ENCODE data around the gene GPR157.
"Not testable (repeated sequence)": the region's sequence is repeated elsewhere in the genome, so short reads cannot be mapped to it uniquely, and the experiment has no call there.

Gene GPR157

DNA sequence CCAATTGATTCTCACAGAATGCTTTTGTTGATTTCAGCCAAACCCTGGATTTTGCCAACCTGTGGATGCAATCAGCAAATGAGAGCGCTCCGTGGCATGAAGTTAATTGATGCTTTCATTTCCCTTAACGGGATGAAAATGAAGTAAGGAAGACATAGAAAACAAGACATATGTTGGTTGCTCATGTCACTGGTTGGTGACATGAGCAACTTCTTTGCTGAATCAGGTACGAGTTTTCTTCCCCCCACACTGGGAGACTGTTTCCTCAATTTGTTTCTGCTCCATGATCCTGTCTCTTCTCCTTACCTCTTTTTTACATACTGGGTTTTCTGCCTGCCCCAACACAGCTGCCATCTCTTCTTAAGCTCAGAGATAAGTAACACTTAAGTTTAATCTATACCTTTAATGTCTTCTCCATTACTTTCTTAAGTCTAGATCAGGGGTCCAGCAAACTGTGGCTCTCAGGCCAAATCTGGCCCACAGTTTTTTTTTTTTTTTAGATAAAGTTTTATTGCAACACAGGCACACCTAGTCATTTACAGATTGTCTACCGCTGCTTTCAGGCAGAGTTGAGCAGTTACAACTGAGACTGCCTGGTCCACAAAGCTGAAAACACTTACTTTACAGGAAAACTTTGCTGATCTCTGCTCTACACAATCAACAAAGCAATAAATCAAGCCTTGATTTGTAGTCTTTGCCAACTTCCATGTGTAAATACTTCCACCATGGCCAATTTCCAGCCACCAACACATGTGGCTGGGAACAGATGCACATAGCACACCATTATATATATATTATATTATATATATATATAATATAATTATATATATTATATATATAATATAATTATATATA is 13.3 kb downstream of the GPR157 start:
- DNase-seq: no peak

DNA sequence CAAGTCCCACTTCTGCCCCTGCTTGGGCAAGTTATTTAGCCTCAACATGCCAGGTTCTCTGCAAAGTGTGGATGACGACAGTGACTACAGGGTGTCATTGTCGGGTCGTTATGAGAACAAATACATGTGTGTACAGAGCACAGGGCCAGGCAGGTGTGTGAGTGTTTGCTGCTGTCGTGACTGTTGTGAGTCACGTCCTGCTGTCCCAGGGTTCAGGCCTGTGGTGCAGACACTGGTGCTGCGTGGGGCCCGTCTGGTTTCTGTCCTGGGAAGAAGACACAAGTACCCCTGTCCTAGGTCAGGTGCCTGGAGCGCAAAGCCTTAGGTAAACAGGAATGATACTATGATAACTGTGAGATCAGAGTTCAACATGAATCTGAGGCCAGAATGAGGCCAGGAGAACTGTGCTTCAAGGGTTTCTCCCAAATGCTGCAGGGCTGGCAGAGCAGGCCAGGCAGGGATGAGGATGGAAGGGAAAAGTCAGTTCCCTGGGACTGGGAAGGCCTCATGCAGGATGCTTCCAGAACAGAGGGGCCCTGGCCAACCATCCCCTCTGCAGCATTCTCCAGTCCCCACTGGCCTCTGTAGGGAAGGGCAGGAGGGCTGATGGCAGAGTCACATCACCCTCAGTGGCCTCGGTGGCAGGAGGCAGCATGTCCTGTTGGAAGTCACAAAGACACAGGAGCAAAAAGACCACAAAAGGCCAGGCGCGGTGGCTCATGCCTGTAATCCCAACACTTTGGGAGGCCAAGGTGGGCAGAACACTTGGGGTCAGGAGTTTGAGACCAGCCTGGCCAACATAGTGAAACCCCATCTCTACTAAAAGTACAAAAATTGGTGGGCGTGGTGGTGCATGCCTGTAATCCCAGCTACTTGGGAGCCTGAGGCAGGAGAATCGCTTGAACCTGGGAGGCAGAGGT is 15.7 kb downstream of the GPR157 start:
- DNase-seq: no peak

GRCh38 chr1:9111957-9112356 is 16.9 kb downstream of the GPR157 start:
- no peak for DNase-seq

- DNase-seq: no peak
These were observed 17.6 kb downstream of the GPR157 start for GRCh38 chr1:9111357-9111691.

- DNase-seq: no peak
These were observed 18.1 kb downstream of the GPR157 start for GRCh38 chr1:9110669-9111356.

DNA sequence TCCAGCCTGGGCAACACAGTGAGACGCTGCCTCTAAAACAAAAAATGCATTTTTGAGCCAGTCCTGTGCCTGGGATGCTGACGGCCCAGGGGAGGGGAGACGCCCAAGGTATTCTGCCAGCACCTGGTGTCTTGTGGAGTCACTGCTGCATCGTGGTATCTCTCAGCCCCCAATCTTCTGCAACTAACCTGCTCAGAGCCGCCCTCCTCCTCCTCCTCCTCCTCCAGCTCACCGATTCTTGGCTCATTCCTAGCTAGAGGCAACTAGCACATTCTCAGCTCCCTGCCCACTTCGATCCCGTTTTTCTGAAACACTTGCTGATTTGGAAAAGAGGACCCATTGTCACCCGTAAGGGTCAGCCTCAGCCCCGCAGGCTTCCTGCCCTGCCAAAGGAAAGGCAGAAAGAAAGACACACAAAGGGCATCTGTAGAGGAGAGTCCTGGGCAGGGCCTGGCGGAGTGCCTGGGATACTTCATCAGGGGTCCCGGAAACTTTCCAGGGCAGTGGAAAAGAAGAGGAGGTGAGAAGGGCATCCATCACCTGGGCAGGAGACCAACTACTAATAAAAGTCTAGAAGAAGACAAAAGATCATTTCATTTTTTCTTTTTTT is 20.7 kb downstream of the GPR157 start:
- no peak for DNase-seq

- DNase-seq: no peak
These were observed 21.8 kb downstream of the GPR157 start for GRCh38 chr1:9107136-9107535.

DNA sequence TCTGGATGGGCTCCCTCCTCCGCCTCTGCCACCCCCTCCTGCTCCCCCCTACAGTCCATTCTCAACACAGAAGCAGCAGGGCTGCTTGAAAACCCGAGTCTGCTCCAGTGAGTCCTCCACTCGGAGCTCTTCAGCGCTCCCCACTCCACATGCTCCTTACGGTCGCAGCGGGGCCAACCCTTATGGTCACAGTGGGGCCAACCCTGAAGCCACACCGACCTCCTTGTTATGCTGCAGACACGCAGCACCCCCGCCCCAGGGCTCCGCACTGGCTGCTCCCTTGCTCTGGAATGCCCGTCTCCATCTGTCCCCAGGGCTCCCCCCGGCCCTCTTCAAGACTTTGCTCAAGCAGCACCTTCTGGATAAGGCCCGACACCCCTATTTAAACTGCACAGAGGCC is 22.6 kb downstream of the GPR157 start:
- no peak for DNase-seq

GRCh38 chr1:9105336-9105867 is 23.5 kb downstream of the GPR157 start:
- DNase-seq: no peak

GRCh38 chr1:9101510-9102146 is 27.3 kb downstream of the GPR157 start:
- DNase-seq: peak; percentile 27

DNA sequence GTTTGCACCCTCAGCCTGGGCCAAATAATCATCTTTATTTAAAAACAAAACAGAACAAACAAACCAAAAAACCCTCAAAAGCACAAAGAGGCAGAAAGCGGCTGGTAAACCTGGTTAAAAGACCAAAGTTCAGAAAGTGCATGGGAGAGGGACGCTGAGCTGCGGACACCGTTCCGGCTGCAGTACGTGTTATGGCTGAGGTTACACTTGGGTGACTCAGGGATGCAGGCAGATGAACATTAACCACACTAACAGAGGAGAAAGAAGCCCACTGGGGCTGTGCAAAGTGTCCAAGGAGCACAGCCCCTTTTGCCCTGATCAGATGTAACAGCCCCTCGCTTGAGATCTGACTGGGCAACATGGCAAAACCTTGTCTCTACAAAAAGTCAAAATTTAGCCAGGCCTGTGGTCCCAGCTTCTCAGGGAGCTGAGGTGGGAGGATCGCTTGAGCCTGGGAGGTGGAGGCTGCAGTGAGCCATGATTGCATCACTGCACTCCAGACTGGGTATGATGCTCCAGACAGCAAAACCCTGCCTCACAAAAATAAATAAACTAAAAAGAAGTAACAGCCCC is 28.3 kb downstream of the GPR157 start:
- no peak for DNase-seq

GRCh38 chr1:9099555-9099954 is 29.3 kb downstream of the GPR157 start:
- no peak for DNase-seq

- no peak for DNase-seq
These were observed 30.8 kb downstream of the GPR157 start for GRCh38 chr1:9097947-9098705.

DNA sequence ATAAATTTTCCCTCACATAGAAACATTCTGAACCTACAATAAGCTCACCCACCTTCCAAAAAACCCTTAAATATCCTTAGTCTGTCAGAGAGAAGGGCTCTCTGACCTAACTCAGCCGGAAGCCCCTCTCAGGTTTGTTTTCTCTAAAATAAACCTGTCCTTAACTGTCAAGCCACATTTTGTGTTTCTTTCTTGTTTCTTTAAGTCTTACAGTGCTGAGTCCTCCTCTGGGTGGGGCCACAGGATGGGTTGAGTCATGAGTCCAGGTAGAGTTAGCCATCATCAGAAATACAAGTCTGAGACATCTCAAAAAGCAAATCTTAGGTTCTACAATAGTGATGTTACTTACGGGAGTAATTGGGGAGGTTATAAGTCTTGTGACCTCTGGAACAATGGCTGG is 33.1 kb downstream of the GPR157 start:
- no peak for DNase-seq

DNA sequence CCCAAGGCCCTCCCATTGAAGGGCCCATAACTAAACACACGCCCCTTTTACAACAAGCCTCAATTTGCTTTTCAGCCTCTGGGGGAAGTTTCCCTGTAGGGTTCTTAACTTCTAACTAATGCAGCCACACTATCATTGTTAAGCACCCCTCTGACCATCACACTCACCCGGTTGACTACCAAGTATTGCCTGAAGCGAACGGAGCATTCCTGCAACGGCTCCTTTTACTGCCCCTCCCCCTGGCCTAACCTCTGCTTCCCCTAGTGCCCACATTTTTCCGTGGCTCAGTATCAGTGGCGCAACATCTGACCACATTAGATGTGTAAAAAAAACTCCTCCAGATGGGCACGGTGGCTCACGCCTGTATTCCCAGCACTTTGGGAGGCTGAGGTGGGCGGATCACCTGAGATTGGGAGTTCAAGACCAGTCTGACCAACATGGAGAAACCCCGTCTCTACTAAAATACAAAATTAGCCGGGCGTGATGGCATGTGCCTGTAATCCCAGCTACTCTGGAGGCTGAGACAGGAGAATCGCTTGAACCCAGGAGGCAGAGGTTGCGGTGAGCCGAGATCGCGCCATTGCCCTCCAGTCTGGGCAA is 34.8 kb downstream of the GPR157 start:
- not testable (repeated sequence) for DNase-seq

DNA sequence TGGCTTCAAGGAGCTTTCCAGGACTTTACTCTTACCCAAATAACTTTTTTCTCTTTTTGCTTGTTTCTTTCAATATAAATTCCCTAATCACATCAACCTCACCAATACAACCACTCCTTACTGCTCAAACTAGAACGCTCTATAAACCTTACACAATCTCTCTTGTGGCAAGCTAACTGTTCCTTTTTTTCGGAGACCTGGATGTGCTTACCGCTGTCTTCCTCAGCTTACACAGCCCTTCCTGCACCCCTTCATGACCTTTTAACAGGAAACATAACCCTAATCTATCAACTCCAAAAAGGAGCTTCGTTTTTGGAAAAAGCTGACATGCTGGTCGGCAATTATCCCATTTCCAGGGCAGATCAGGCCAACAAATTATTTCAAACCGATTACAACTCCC is 35.3 kb downstream of the GPR157 start:
- no peak for DNase-seq

DNA sequence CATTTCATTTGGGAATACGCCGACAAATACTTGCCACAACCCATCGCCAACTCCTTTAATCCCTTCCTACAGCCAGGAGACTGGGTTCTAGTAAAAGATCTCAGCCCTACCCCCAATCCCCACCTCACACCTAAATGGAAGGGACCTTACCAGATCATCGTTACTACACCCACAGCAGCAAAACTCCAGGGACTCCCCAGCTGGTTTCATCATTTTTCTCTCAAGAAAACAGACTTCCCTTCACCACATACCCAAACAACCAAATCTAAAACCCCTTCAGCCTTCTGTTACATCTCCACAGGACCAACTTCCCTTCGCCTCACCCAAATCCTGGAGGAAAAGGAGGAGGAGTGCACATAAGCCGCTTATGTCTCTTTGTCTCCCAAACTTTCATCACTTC is 35.8 kb downstream of the GPR157 start:
- no peak for DNase-seq

DNA sequence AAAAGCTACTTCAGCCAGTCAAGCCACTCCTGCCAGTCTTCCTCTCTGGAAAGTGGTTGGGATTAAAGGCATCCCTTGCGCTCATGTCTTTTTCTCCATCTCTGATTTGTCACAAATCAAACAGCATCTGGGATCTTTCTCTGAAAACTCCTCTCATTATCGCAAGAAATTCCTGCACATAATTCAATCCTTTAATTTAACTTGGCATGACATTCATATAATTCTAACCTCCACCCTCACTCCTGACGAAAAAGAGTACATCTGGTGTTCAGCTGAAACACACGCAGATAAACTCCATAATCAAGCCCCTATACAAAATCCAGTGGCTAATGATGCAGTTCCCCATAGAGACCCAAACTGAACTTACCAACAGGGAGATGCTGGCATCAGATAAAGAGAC is 40.1 kb downstream of the GPR157 start:
- no peak for DNase-seq

DNA sequence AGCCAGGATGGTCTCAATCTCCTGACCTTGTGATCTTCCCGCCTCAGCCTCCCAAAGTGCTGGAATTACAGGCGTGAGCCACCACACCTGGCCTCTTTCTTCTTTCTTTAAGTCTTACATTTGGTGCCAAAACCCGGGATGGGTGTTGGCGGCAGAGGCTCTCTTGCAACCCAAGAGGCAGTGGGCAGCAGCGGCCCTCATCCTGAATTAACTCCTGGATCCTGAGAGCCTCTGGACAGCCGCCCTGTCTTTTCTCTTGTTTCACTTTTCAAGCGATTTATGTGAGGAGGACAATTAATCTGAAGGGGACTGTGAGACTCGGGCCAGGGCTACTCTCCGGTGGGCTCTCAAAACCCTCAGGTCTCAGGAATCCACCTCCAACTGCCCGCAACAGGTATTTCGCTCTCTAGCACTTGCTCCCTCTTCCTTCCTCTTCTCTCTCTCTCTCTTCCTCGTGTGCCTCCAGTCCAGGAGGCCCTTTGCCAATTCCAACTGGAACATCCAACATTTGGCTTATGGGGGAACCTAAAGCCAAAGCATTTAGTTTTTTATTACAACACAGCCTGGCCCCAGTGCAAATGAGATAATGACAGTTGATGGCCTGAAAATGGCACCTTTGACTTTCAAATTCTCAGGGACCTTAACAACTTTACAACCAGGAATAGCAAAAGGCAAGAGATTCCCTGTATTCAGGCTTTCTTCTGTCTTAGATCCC is 41.3 kb downstream of the GPR157 start:
- DNase-seq: no peak

DNA sequence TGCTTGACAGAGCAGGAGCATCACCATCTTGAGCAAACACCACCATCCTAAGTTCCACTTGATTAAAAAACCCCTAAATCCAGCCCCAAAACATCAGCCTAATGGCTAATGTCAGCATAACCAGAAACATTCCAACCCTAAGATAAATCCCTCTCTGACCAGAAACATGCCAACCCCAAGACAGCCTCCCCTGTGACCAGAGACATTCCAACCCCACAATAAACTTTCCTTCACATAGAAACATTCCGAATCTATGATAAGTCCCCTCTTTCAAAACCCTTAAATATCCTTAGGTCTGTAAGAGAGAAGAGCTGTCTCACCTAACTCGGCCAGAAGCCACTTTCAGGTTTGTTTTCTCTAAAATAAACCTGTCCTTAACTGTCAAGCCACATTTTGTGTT is 42.1 kb downstream of the GPR157 start:
- no peak for DNase-seq

Measured in GOT3 (cell line).